OCI-LY1 (cell line): ENCODE results near the gene CD160.
"Not testable (repeated sequence)": the region's sequence is repeated elsewhere in the genome, so short reads cannot be mapped to it uniquely, and the experiment has no call there.

Experiments used
- H2AFZ ChIP-seq: fragments of 200-600 bp; sonication (generic), shearing (Covaris generic); 2 replicates; pipeline ENCODE4 v1.6.0; 2014; ENCODE audit warnings: antibody characterized with exemption, mild to moderate bottlenecking, low read length
- H3F3A ChIP-seq: fragments of 200-600 bp; sonication (generic), shearing (Covaris generic); 2 replicates; pipeline ENCODE4 v1.6.0; 2014; ENCODE audit warnings: mild to moderate bottlenecking, antibody characterized with exemption, low read length, moderate library complexity; ENCODE audit not compliant: insufficient read depth
- H3K27ac ChIP-seq: fragments of 200-600 bp; sonication (generic); 2 replicates; pipeline ENCODE4 v1.5.1; 2014; ENCODE audit warnings: low read length, mixed run types, mild to moderate bottlenecking, low read depth; ENCODE audit not compliant: poor library complexity, severe bottlenecking
- H3K27me3 ChIP-seq: fragments of 200-600 bp; sonication (generic); 2 replicates; pipeline ENCODE4 v1.6.0; 2014; ENCODE audit warnings: antibody characterized with exemption, mild to moderate bottlenecking, low read length, moderate library complexity; ENCODE audit not compliant: insufficient read depth
- H3K36me3 ChIP-seq: fragments of 200-600 bp; sonication (generic); 2 replicates; pipeline ENCODE4 v1.6.1; 2014; ENCODE audit warnings: mild to moderate bottlenecking, antibody characterized with exemption, low read length, moderate library complexity, mixed read lengths; ENCODE audit not compliant: insufficient read depth
- H3K4me1 ChIP-seq: fragments of 200-600 bp; sonication (generic); 2 replicates; pipeline ENCODE4 v1.5.1; 2014; ENCODE audit warnings: mild to moderate bottlenecking, low read length, moderate library complexity; ENCODE audit not compliant: insufficient read depth, severe bottlenecking
- H3K4me2 ChIP-seq: fragments of 200-600 bp; sonication (generic), shearing (Covaris generic); 2 replicates; pipeline ENCODE4 v1.6.1; 2014; ENCODE audit warnings: low read length
- H3K4me3 ChIP-seq: fragments of 200-600 bp; sonication (generic); 2 replicates; pipeline ENCODE4 v1.5.1; 2014; ENCODE audit warnings: low read length, low read depth, mild to moderate bottlenecking, mixed read lengths; ENCODE audit not compliant: poor library complexity, severe bottlenecking
- H3K79me2 ChIP-seq: fragments of 200-600 bp; shearing (Covaris generic); 2 replicates; pipeline ENCODE4 v1.6.1; 2016; ENCODE audit warnings: mixed run types, low read length, mixed read lengths; ENCODE audit not compliant: insufficient read depth
- H3K9ac ChIP-seq: fragments of 200-600 bp; sonication (generic), shearing (Covaris generic); 2 replicates; pipeline ENCODE4 v1.6.1; 2014; ENCODE audit warnings: mild to moderate bottlenecking, low read length, mixed read lengths
- H3K9me2 ChIP-seq: fragments of 200-600 bp; sonication (generic), shearing (Covaris generic); 2 replicates; pipeline ENCODE4 v1.6.1; 2014; ENCODE audit warnings: low read depth, mild to moderate bottlenecking, low read length, mixed read lengths
- H3K9me3 ChIP-seq: fragments of 200-600 bp; shearing (Covaris generic); 2 replicates; pipeline ENCODE4 v1.6.1; 2014; ENCODE audit warnings: low read length, mixed read lengths
- H4K20me1 ChIP-seq: fragments of 200-600 bp; sonication (generic), shearing (Covaris generic); 2 replicates; pipeline ENCODE4 v1.6.0; 2016; ENCODE audit warnings: mild to moderate bottlenecking, low read length; ENCODE audit not compliant: insufficient read depth
- EZH2 ChIP-seq: fragments of 200-600 bp; sonication (generic), shearing (Covaris generic); IDR thresholded peaks from 2 replicates; pipeline ENCODE4 v1.8.0; 2017; ENCODE audit warnings: borderline replicate concordance, mixed run types, mild to moderate bottlenecking, antibody characterized with exemption, low read length, moderate library complexity, mixed read lengths
- TF ChIP-seq, protein P1 (sequence below): fragments of 200-600 bp; sonication (generic), shearing (Covaris generic); IDR thresholded peaks from 2 replicates; pipeline ENCODE4 v1.5.1; 2017; ENCODE audit warnings: mild to moderate bottlenecking, antibody characterized with exemption, low read length, moderate library complexity, mixed read lengths

The CD160 gene

DNA sequence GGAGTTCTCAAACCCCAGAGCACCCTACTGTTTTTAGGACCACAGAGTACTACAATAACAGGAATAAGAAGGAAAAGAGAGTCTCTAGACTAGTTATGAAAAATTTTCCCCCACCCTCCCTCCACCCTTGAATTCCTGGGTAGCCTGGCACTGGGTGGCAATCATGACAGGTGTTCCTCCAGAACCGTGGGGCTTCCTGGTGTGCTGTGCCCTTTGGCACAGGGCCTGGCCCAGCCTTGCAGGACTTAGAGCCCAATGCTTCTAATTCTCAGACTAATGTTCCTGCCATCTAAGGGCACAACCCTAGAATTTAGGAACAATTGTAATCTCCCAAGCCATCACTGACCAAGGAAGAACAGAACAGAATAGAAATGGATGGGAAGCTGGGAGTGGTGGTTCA lies 1.5 kb upstream of the CD160 start:
- Histone ChIP-seq H3K9ac (no peak overlapping the region), H3K9me3 (no peaks in the 10 kb centered on the region), H3K4me3 (no peak overlapping the region), H3K4me2 (no peak overlapping the region), H3K36me3 (no peaks in the 10 kb centered on the region), H3K79me2 (no peaks in the 10 kb centered on the region), H3F3A (no peaks in the 10 kb centered on the region), H3K9me2 (no peaks in the 10 kb centered on the region), H3K27me3 (no peaks in the 10 kb centered on the region), H3K27ac (no peak overlapping the region), H2AFZ (no peak overlapping the region), H3K4me1 (peaks cover 8% of the 10 kb centered on the region), H4K20me1 (no peaks in the 10 kb centered on the region)
- no peak for TF ChIP-seq EZH2
- TF ChIP-seq, protein P1, sequence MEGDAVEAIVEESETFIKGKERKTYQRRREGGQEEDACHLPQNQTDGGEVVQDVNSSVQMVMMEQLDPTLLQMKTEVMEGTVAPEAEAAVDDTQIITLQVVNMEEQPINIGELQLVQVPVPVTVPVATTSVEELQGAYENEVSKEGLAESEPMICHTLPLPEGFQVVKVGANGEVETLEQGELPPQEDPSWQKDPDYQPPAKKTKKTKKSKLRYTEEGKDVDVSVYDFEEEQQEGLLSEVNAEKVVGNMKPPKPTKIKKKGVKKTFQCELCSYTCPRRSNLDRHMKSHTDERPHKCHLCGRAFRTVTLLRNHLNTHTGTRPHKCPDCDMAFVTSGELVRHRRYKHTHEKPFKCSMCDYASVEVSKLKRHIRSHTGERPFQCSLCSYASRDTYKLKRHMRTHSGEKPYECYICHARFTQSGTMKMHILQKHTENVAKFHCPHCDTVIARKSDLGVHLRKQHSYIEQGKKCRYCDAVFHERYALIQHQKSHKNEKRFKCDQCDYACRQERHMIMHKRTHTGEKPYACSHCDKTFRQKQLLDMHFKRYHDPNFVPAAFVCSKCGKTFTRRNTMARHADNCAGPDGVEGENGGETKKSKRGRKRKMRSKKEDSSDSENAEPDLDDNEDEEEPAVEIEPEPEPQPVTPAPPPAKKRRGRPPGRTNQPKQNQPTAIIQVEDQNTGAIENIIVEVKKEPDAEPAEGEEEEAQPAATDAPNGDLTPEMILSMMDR = no peak

DNA sequence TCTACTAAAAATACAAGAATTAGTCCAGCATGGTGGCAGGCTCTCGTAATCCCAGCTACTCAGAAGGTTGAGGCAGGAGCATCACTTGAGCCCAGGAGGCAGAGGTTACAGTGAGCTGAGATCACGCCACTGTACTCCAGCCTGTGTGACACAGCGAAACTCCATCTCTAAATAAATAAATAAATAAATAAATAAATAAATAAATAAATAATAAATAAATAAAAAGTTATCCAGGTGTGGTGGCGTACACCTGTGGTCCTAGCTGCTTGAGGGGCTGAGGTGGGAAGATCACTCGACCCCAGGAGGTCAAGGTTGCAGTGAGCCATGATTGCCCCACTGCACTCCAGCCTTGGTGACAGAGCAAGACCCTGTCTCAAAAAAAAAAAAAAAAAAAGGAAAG lies 834 bp upstream of the CD160 start:
- H3K4me1 ChIP-seq, H3K79me2 ChIP-seq, H3K27me3 ChIP-seq, H3K9me2 ChIP-seq, H3K36me3 ChIP-seq, H3K9ac ChIP-seq, H3K9me3 ChIP-seq, H3F3A ChIP-seq, H2AFZ ChIP-seq, H3K4me3 ChIP-seq, H3K4me2 ChIP-seq, H4K20me1 ChIP-seq, H3K27ac ChIP-seq: not testable (repeated sequence)

DNA sequence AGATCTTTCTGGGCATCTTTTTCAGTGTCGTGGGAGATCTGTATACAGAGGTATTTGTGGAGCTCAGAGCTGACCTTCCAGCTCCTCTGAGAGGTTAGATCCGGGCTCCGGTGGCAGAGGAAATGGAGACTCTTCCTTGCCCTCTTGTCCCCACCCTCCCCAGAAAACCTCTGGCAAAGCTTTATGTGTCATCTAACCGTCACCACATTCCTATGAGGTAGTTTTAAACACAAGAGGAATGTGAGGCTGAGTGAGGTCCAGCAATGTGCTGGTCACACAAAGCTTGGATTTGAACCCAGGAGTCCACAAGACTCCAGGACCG lies 1.2 kb downstream of the CD160 start:
- H3K36me3 ChIP-seq = no peaks in the 10 kb centered on the region
- H4K20me1 ChIP-seq = no peaks in the 10 kb centered on the region
- peak overlapping the region; percentile 44 for H3K4me3 ChIP-seq
- no peaks in the 10 kb centered on the region for H3F3A ChIP-seq
- no peak overlapping the region for H2AFZ ChIP-seq
- H3K27ac ChIP-seq = no peak overlapping the region
- H3K4me1 ChIP-seq = peaks cover 8% of the 10 kb centered on the region
- peak overlapping the region; percentile 56 for H3K4me2 ChIP-seq
- H3K79me2 ChIP-seq = no peaks in the 10 kb centered on the region
- no peak overlapping the region; the same call in 1 of the 2 replicates for H3K9ac ChIP-seq
- no peak for TF ChIP-seq EZH2
- TF ChIP-seq, protein P1 = no peak
- H3K9me3 ChIP-seq = no peaks in the 10 kb centered on the region
- no peaks in the 10 kb centered on the region for H3K27me3 ChIP-seq
- H3K9me2 ChIP-seq = no peaks in the 10 kb centered on the region

DNA sequence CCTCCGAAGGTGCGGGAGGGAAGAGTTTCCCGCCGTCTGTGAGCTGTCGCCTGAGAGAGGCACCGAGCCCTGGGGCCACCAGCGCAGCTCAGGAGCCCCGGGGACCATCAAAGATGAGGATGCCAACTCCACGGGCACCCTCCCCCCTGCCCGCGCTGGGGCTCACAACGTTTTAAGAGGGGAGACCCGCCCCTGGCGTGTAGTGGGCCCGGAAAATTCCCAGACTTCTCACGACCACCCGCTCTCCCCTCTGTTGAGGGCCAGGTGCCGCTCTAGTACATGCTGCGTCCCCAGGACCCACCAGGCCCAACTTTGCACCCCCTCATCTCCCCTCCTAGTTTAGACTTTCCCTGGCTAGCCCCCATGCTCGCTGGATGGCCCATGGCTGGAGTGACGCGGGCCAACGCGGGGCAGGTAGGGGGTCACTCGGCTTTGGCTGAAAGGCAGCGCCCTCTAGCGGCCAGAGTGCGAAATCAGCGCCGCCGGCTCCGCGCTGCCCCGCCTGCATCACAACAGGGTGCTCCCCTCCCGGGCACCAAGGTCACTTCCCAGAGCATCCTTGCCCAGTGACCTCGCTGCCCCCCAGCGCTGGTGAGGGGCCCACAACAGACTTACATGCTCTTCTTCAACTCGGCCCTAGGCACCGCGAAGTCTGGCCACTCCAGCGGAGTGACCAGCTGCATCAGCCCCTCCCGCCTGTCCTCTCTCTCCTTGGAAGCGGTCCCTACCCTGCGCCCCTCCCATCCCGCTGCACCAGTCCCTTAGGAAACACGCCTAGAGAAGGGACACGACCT lies 1.8 kb downstream of the CD160 start:
- no peaks in the 10 kb centered on the region for H3K27me3 ChIP-seq
- H3K4me3 ChIP-seq = peak overlapping the region; percentile 44
- H4K20me1 ChIP-seq = no peaks in the 10 kb centered on the region
- no peak overlapping the region for H2AFZ ChIP-seq
- H3K27ac ChIP-seq = no peak overlapping the region
- H3K4me2 ChIP-seq = peak overlapping the region; percentile 56
- peak overlapping the region; percentile 24; the same call in 1 of the 2 replicates for H3K9ac ChIP-seq
- TF ChIP-seq, protein P1 = peak; percentile 89
- no peak for TF ChIP-seq EZH2
- no peaks in the 10 kb centered on the region for H3K79me2 ChIP-seq
- no peaks in the 10 kb centered on the region for H3K9me2 ChIP-seq
- no peaks in the 10 kb centered on the region for H3K36me3 ChIP-seq
- H3K9me3 ChIP-seq = no peaks in the 10 kb centered on the region
- peaks cover 8% of the 10 kb centered on the region for H3K4me1 ChIP-seq
- no peaks in the 10 kb centered on the region for H3F3A ChIP-seq

DNA sequence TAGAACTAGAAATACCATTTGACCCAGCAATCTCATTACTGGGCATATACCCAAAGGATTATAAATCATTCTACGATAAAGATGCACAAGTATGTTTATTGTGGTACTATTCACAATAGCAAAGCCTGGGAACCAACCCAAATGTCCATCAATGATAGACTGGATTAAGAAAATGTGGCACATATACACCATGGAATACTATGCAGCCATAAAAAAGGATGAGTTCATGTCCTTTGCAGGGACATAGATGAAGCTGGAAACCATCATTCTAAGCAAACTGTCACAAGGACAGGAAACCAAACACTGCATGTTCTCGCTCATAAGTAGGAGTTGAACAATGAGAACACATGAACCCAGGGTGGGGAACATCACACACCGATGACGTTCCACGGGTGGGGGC lies 6.9 kb downstream of the CD160 start:
- not testable (repeated sequence) for H3K4me1 ChIP-seq, H3K9me2 ChIP-seq, H3K27ac ChIP-seq, H3K4me2 ChIP-seq, H3K79me2 ChIP-seq, H4K20me1 ChIP-seq, H3K9ac ChIP-seq, H2AFZ ChIP-seq, H3K36me3 ChIP-seq, H3K9me3 ChIP-seq, H3K4me3 ChIP-seq, H3F3A ChIP-seq, H3K27me3 ChIP-seq
